BE2C (cell line): ENCODE measurements around the gene THSD7A.

Experiments used
- DNase-seq: peaks from one replicate; pipeline ENCODE4 v3.0.0-alpha.2; 2020
- H3K27me3 ChIP-seq: fragments of 250-450 bp; sonication (Bioruptor Pico); 2 replicates; pipeline ENCODE4 v1.5.1; 2020; ENCODE audit warnings: mild to moderate bottlenecking
- H3K36me3 ChIP-seq: fragments of 250-450 bp; sonication (Bioruptor Pico); 2 replicates; pipeline ENCODE4 v1.5.1; 2020; ENCODE audit warnings: mild to moderate bottlenecking
- H3K4me1 ChIP-seq: fragments of 250-450 bp; sonication (Bioruptor Pico); 2 replicates; pipeline ENCODE4 v1.5.1; 2020
- H3K4me3 ChIP-seq: 2 replicates; pipeline ENCODE4 v1.5.1; 2011; ENCODE audit warnings: low read depth, low read length
- H3K9me3 ChIP-seq: fragments of 250-450 bp; sonication (Bioruptor Pico); 2 replicates; pipeline ENCODE4 v1.5.1; 2020
- TF ChIP-seq, protein P1 (sequence below): IDR thresholded peaks from 2 replicates; pipeline ENCODE4 v1.5.1; 2012; ENCODE audit warnings: mild to moderate bottlenecking, low read depth, low read length

THSD7A gene

DNA sequence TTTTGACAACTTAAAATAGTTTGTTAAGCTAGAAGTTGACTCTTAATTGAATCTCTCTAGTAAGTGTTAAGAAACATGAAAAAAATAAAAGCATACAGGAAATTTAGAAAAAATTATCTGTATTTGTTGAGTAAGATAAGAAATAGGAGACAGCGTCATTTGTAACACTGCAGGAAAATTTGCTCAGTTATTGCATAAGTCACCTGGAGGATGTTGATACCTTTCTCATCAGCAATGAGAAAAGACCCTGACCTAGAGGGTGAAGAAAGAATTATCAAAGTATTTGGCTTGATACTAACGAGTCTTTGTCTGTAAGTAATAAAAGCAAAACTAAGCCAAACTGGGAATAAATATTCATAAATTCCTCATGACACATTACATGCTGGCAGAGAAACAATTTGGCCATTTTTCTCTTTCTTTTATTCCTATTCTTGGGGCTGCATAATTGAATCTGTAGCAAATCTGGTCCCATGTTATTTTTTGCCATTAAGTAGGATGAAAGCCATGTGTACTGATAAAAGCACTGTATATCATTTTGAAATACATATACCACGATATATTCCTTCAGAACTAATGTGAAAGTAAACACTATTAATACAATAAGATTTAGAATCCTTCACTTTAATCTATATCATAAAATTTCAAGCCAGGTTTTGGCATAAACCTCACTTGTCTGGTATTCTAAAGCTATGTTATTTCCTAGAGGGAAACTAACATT is 362.8 kb downstream of the THSD7A start:
- no peak for DNase-seq
- Histone ChIP-seq H3K9me3 (no peaks in the 10 kb centered on the region), H3K4me1 (peaks cover 4% of the 10 kb centered on the region; the same call in 1 of the 2 replicates), H3K36me3 (peaks cover 12% of the 10 kb centered on the region), H3K27me3 (no peaks in the 10 kb centered on the region), H3K4me3 (no peak overlapping the region)
- TF ChIP-seq, protein P1, sequence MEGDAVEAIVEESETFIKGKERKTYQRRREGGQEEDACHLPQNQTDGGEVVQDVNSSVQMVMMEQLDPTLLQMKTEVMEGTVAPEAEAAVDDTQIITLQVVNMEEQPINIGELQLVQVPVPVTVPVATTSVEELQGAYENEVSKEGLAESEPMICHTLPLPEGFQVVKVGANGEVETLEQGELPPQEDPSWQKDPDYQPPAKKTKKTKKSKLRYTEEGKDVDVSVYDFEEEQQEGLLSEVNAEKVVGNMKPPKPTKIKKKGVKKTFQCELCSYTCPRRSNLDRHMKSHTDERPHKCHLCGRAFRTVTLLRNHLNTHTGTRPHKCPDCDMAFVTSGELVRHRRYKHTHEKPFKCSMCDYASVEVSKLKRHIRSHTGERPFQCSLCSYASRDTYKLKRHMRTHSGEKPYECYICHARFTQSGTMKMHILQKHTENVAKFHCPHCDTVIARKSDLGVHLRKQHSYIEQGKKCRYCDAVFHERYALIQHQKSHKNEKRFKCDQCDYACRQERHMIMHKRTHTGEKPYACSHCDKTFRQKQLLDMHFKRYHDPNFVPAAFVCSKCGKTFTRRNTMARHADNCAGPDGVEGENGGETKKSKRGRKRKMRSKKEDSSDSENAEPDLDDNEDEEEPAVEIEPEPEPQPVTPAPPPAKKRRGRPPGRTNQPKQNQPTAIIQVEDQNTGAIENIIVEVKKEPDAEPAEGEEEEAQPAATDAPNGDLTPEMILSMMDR = no peak

DNA sequence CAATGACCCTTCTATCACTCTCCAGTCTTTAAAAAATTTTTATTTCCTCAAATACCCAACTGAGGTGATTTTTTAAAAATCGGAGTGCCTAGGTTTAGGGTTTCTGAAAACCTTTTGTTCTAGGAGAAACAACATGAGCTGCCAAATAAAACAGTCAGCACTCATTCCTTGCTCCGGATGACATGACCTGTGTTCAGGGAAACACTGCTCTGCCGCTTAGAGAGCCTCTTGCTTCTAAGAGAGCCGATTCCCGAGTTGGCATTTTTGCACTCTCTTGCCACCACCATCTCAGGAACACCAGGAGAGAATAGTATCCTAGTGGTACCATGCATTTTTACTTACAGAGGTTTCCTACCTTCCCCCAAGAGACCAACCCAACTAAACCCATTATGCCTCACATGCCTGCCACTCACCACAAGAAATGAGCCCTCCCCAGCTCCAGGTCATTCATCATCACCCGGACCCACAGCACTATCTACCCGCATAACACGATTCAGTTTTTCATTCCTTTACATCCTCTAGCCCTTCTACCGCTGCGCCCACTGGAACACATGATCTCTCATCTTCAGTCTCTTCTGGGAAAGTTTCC is 365.4 kb downstream of the THSD7A start:
- no peak for DNase-seq
- no peaks in the 10 kb centered on the region for H3K27me3 ChIP-seq
- peaks cover 3% of the 10 kb centered on the region; the same call in 1 of the 2 replicates for H3K36me3 ChIP-seq
- TF ChIP-seq, protein P1 = no peak
- H3K4me1 ChIP-seq = peaks cover 15% of the 10 kb centered on the region
- no peaks in the 10 kb centered on the region for H3K9me3 ChIP-seq
- no peak overlapping the region for H3K4me3 ChIP-seq

DNA sequence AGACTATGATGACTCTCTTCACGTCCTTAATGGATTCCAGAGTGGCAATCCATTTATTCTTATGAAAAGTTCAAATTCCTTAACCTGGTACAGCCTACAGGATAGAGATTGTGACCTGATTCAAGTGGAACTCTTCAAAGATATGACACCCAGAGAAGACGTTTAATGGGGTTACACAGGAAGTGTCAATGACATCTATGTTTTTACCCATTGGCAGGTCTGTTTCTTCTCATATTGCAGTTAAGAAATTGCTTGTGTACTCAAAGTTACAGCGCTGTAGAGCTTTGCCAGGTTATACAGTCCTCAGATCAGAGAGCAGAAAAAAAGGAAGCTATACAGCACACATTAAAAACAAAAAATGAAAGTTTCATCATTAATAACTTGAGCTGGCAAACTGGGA is 367.4 kb downstream of the THSD7A start:
- Histone ChIP-seq H3K27me3 (no peaks in the 10 kb centered on the region), H3K9me3 (no peaks in the 10 kb centered on the region), H3K36me3 (peaks cover 3% of the 10 kb centered on the region; the same call in 1 of the 2 replicates), H3K4me3 (no peak overlapping the region), H3K4me1 (peaks cover 25% of the 10 kb centered on the region)
- DNase-seq = no peak
- TF ChIP-seq, protein P1 = no peak

DNA sequence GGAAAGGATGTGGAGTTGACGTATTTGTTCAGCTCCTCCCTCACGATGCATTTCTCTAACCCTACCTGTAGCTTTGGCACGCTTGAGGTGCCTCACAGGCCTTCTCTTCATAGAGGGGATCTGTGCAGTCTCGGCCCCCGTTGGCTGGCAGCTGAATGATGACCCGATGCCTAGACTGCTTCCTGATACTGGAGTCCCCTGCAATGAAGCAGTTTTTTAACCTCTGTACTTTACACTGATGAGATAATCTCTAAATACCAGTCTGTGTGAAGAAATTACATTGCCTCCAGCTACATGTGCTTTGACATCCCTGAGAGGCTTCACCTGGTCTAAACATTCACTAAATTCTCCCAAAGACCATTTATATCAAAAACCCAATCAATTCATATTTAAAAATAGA is 370.1 kb downstream of the THSD7A start:
- TF ChIP-seq, protein P1 = no peak
- H3K4me1 ChIP-seq = peaks cover 36% of the 10 kb centered on the region
- no peaks in the 10 kb centered on the region for H3K9me3 ChIP-seq
- peaks cover 1% of the 10 kb centered on the region; the same call in 1 of the 2 replicates for H3K36me3 ChIP-seq
- no peaks in the 10 kb centered on the region for H3K27me3 ChIP-seq
- DNase-seq = no peak
- no peak overlapping the region for H3K4me3 ChIP-seq

DNA sequence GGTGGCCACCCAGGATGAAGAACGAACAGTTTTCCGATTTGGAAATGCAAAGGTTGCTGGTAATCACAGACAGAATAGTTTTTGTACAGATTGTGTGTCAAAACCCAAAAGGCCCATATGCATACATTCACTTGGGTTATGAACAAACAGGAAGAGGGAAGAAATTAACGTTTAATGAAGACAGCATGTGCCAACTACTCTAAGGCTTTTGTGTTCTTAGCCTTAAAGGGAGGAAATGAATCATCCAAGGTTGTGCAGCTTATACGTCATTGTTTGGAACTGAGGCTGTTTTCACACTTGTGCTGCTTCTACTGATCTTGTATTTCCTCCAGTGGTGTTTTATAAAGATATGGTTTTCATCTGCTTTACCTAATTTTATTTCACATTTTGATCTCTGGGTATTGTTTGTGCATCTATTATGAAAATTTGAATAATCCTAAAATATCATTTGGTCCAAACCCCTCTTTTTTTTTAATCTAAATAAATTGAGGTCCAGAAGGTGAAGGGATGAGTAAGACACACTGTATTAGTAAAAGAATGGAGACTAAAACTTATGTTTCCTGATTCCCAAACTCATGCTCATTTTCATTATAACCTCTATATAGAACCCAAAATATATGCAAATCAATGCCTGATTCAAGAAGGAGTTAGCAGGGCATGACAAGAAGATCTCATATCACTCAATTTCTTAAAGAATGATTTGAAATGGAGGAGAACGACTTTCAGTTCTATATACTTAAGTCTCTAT is 373.1 kb downstream of the THSD7A start:
- TF ChIP-seq, protein P1 = no peak
- H3K9me3 ChIP-seq = no peaks in the 10 kb centered on the region
- no peaks in the 10 kb centered on the region for H3K27me3 ChIP-seq
- no peak for DNase-seq
- no peak overlapping the region for H3K4me3 ChIP-seq
- peaks cover 42% of the 10 kb centered on the region for H3K4me1 ChIP-seq
- no peaks in the 10 kb centered on the region for H3K36me3 ChIP-seq

DNA sequence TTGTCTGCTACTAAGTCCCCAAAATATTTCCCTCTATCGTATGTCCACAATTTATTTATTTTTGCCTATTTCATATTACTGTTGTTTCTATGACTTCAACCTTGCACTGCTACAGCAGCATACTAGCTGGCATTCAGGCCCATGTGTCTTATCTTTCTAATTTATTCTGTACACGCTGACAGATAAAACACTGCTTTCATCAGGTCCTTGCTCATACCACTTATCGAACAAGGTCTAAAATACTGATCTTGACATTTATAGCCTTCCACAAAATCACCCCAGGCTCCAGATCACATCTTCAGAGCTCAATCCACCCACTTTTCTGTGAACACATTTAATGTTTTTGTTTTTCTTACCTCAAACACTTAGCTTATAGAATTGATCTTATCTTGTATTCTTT is 374.6 kb downstream of the THSD7A start:
- H3K4me1 ChIP-seq = peaks cover 39% of the 10 kb centered on the region
- no peaks in the 10 kb centered on the region for H3K36me3 ChIP-seq
- TF ChIP-seq, protein P1 = no peak
- H3K9me3 ChIP-seq = no peaks in the 10 kb centered on the region
- DNase-seq = no peak
- no peak overlapping the region for H3K4me3 ChIP-seq
- no peaks in the 10 kb centered on the region for H3K27me3 ChIP-seq
